Activated naive CD8-positive, alpha-beta T cell treated with anti-CD3 and anti-CD28 coated beads, Interleukin-2, amount 10 ng/mL, durations not matched to agents 7 days and 5 days (primary cell): ENCODE measurements around the gene RCAN2. TPM values are rescaled to one million over a fixed set of nuclear protein-coding genes. Genes with fewer than 3 reads are reported as not detected.

Experiments
- ATAC-seq: fragments of 150-1000 bp; cut with Tn5 transposase; one replicate; pipeline ENCODE4 v1.10.0; 2021; ENCODE audit warnings: low read depth, moderate library complexity
- POLR2A ChIA-PET: fragments of 350-600 bp; sonication (Branson Sonifier 250); formaldehyde crosslinking; loops from one replicate; lab custom pipeline; 2021; ENCODE audit warnings: antibody characterized with exemption; lab: Charles Lee
- DNase-seq: peaks from one replicate; pipeline ENCODE4 v3.0.0; 2021
- H3K27ac Mint-ChIP-seq: one replicate; pipeline ENCODE4 v1.8.0; 2022; ENCODE audit warnings: mild to moderate bottlenecking, mixed read lengths
- H3K27me3 Mint-ChIP-seq: one replicate; pipeline ENCODE4 v1.8.0; 2022; ENCODE audit warnings: mild to moderate bottlenecking, moderate library complexity, mixed read lengths
- H3K36me3 Mint-ChIP-seq: one replicate; pipeline ENCODE4 v1.8.0; 2021; ENCODE audit warnings: mild to moderate bottlenecking, mixed read lengths
- H3K4me1 Mint-ChIP-seq: one replicate; pipeline ENCODE4 v1.8.0; 2021; ENCODE audit warnings: mixed read lengths
- H3K4me3 Mint-ChIP-seq: one replicate; pipeline ENCODE4 v1.8.0; 2022; ENCODE audit warnings: mild to moderate bottlenecking, moderate library complexity, mixed read lengths
- H3K9me3 Mint-ChIP-seq: one replicate; pipeline ENCODE4 v1.8.0; 2021; ENCODE audit warnings: mixed read lengths
- total RNA-seq, 2 experiments: library from RNA; stranded (reverse); gene quantifications; one replicate each; pipeline ENCODE4 v1.2.3, GENCODE V29; 2021

The RCAN2 gene
- total RNA-seq, 2 experiments from 2014 or later = 0.37 to 0.53 TPM

DNA sequence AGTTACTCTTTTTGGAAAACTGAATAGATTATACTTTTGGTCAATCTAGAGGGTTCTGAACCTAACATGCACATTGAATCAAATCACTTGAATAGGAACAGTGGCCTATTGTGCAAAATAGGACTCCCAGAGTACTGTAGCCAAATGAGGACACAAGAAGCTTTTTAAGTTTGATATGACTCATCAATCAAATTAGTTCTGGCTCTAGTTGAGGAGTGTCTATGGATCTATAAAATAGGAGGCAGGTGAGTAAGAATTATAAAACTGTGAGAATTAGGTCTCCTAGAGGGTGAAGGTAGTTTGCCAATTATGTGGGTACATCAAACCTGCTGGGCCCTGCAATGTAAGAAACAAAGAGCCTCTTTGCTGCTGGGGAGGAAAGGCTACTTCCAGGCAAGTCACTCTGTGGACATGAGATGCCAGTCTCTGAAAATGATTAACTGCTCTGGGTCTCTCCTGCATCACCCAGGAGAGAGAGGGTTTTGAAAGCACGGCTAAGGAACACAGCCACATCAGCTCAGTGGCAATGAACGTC, 112.3 kb downstream of the RCAN2 start:
- Mint-ChIP-seq H3K27me3 (peaks cover 6% of the 10 kb centered on the region), H3K9me3 (no peaks in the 10 kb centered on the region), H3K27ac (no peak overlapping the region), H3K36me3 (peaks cover 2% of the 10 kb centered on the region), H3K4me1 (peaks cover 11% of the 10 kb centered on the region), H3K4me3 (no peak overlapping the region)
- ATAC-seq (no peak), DNase-seq (no peak)
- POLR2A ChIA-PET = no interaction called here

DNA sequence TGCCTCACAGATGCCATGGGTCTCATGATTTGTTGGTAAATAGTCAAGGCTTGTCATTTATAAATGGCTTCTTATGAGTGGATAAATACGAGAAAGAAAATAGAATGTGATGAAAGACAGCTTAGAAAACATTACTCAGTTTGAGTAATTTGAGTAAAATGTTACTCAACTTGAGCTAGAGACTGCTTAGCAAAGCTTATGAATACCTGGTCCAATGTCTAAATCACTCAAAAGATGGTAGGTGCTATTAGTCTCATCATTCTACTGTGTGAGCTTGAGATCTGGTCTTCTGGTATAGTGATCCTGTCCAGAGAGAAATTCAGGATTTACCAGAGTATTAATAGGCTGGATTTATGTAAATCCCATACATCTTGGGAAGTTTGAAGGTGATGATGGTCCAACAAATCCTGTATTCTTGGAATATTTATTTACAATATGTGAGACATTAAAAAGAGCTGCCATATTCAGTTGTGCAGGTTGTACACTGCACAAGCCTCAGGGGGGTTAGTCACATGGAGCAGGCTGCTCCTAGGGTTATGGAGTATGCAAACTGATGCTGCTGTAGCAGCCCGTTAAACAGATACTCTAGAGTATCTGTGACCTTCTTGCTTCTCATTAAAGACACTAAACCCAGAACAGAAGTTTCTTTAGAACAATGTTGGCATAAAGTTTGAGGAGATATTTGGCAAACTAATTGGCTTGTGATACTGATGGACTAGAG, 112.9 kb downstream of the RCAN2 start:
- Mint-ChIP-seq H3K27ac (no peak overlapping the region), H3K9me3 (no peaks in the 10 kb centered on the region), H3K36me3 (peaks cover 2% of the 10 kb centered on the region), H3K4me3 (no peak overlapping the region), H3K27me3 (peaks cover 6% of the 10 kb centered on the region), H3K4me1 (peaks cover 11% of the 10 kb centered on the region)
- DNase-seq = no peak
- POLR2A ChIA-PET = no interaction called here
- ATAC-seq = no peak

DNA sequence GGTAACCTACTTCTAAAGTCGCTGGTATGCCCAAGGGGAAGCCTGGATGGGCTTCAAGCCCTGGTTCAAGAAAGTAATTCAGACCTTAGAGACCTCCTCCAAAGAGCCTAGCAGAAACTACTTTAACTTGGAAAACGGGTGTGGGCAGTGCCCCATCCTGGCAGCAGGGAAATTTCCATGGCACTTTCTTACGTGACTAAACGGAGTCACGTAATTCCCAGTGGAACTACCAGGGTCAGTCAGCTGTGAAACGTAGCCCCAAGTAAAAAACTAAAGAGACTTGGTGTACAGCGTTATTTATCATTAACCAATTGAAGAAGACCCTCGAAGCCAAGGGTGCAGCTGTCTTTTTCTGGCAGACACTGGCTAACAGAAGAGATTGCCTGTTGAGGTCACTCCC, 114.0 kb downstream of the RCAN2 start:
- H3K4me3 Mint-ChIP-seq = no peak overlapping the region
- ATAC-seq (no peak), DNase-seq (no peak)
- peaks cover 6% of the 10 kb centered on the region for H3K27me3 Mint-ChIP-seq
- H3K27ac Mint-ChIP-seq = no peak overlapping the region
- H3K9me3 Mint-ChIP-seq = no peaks in the 10 kb centered on the region
- peaks cover 2% of the 10 kb centered on the region for H3K36me3 Mint-ChIP-seq
- POLR2A ChIA-PET = no interaction called here
- H3K4me1 Mint-ChIP-seq = peaks cover 11% of the 10 kb centered on the region

DNA sequence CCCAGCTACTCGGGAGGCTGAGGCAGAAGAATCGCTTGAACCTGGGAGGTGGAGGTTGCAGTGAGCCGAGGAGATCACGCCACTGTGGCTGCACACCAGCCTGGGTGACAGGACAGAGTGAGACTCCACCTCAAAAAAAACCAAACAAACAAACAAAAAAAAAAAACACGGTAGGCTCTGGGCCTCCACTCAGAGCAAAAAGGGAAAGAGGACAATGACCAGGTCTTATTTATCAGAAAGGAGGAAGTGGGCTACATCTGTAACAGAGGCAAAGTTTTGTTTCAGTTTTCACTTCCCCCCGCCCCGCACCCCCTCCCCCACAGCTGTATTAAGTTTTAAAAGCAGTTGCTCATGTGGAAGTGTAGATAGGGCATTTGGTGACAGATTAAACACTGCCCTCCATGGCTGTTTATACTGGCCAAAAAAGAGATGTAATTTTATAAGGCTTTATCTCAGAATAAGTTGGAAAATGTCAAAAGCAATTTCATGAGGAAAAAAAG, 114.6 kb downstream of the RCAN2 start:
- H3K4me1 Mint-ChIP-seq = peaks cover 11% of the 10 kb centered on the region
- POLR2A ChIA-PET = no interaction called here

DNA sequence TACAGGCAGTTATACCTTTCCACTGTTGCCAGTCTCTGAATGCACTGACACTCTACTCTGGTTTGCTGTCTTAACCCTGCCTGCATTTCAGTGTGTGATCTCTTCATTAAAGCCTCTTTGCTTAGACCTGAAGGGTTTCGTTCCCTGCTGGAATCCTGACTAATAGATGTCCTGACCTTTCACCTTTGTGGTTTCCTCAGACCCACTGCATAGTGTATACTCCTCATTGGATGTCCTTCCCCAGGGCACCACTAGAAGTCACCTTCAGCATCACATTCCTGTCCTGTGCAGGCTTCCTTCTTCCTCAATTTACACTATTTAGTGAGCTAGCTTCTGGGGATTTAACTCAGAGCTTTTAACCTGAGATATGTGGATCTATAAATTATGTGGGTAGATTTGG, 120.6 kb downstream of the RCAN2 start:
- Mint-ChIP-seq H3K27ac (no peak overlapping the region), H3K4me3 (no peak overlapping the region), H3K27me3 (no peaks in the 10 kb centered on the region), H3K4me1 (no peaks in the 10 kb centered on the region), H3K9me3 (no peaks in the 10 kb centered on the region), H3K36me3 (no peaks in the 10 kb centered on the region)
- ATAC-seq (no peak), DNase-seq (no peak)
- POLR2A ChIA-PET = no interaction called here

More for the DNA sequence above, 114.6 kb downstream of the RCAN2 start:
- DNase-seq = no peak
- Mint-ChIP-seq H3K36me3 (peaks cover 2% of the 10 kb centered on the region), H3K27ac (peak overlapping the region; percentile 84), H3K27me3 (peaks cover 6% of the 10 kb centered on the region), H3K4me3 (peak overlapping the region; percentile 29), H3K9me3 (no peaks in the 10 kb centered on the region)
- ATAC-seq = peak; percentile 67

DNA sequence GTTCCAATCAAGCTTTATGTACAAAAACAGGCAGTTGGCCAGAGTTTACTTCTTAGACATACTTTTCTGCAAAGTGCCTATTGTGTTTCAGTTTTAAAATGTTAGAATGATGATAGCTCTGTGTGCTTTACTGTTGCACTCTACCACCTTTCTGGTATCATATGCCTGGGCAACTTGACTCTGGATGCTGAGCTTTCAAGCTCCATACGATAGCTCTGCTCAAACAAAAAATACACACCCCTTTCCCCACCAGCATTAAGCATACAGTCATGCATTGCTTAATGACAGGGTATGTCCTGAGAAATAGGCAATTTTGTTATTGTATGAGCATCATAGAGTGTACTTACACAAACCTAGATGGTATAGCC, 123.1 kb downstream of the RCAN2 start:
- DNase-seq = no peak
- no peak overlapping the region for H3K27ac Mint-ChIP-seq
- no peaks in the 10 kb centered on the region for H3K9me3 Mint-ChIP-seq
- no peaks in the 10 kb centered on the region for H3K4me1 Mint-ChIP-seq
- ATAC-seq = no peak
- H3K36me3 Mint-ChIP-seq = no peaks in the 10 kb centered on the region
- POLR2A ChIA-PET = no interaction called here
- no peak overlapping the region for H3K4me3 Mint-ChIP-seq
- peaks cover 3% of the 10 kb centered on the region for H3K27me3 Mint-ChIP-seq

DNA sequence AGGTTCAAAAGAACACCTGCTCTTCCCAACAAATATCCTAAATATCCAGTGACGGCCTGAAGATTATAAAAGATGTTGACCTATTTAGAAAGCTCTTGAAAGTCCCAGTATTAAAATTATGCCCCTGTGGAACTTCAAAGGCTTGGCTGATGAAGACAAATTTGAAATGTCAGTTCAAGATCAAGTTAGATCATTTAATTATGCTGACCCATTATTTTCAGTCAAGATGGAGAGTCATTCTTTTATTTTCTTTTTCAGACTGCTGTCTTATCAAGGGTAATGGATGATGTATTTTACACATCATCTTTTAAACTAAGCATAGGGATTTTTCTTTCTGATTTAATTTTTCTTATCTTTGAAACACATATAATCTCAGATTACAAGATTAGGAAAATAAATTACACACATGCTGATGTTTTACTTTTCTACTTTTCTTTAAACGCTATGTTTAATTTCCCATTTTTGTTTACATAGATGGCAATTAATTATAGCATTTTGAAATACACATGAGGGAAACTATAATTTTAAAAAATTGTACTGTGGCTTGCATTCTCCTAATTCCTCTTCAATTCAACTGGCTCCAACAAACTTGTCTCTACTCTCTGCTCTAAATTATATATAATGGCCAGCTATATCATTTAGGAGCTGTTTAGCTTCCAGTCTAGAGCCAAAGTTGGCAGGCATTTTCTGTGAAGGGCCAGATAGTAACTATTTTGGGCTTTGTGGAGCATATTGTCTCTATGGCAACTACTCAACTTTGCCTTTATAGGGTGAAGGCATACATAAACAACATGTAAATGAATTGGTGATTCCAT, 123.7 kb downstream of the RCAN2 start:
- no peaks in the 10 kb centered on the region for H3K9me3 Mint-ChIP-seq
- ATAC-seq = no peak
- no peak for DNase-seq
- no peaks in the 10 kb centered on the region for H3K36me3 Mint-ChIP-seq
- H3K27ac Mint-ChIP-seq = no peak overlapping the region
- H3K27me3 Mint-ChIP-seq = peaks cover 3% of the 10 kb centered on the region
- POLR2A ChIA-PET = no interaction called here
- no peaks in the 10 kb centered on the region for H3K4me1 Mint-ChIP-seq
- H3K4me3 Mint-ChIP-seq = no peak overlapping the region

DNA sequence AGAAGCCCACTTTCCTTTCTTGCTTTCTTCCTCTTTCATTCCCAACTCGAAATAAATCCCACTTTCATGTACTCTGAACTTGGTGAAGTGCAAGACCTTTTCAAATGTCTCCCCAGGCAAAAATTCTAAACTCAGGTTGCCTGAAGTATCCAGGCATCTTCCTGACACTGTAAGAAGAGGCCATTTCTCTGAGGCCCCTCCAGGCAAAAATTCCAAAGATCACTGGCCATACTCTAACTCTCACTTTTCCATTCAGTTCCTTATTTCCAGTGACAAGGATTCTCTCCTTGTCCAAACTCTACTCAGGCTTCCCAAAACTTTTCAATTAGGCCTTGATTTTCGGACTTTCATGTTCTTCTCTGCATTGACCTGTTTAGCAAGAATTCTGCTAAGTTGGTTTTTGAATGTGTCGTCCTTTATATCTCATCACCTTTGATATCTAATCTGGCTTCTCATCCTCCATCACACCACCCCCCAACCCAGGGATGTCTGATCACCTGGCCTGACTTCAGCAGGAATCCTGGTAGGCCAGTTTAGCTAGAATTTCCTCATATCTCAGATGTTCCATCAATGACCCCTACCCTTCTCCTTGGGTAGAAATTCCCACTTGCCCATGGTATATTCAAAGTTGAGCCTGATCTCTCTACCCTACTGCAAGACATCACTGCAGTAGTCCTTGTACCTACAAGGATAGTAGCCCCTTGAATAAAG, 124.9 kb downstream of the RCAN2 start:
- no peak for DNase-seq
- Mint-ChIP-seq H3K4me3 (no peak overlapping the region), H3K36me3 (no peaks in the 10 kb centered on the region), H3K4me1 (no peaks in the 10 kb centered on the region), H3K27ac (no peak overlapping the region), H3K9me3 (no peaks in the 10 kb centered on the region), H3K27me3 (peaks cover 9% of the 10 kb centered on the region)
- POLR2A ChIA-PET = no interaction called here
- no peak for ATAC-seq

DNA sequence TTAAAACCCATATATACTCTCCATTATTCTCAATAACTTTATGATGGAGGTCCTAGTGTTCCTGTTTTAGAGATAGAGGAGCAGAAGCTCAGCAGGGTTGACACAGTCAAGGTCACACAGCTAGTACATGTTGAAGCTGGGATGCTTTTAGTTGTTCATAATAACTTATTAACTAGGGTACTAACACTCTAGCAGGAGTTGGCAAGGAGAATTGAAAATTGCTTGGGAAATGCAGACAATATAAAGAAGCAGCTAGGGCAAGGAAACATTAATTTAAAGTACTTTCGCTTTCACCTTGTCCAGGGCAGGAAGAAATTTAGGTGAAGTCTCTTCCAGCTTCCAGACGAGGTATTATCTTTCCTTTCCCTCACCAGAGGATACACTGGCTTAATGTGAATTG, 133.7 kb downstream of the RCAN2 start:
- Mint-ChIP-seq H3K4me1 (peaks cover 7% of the 10 kb centered on the region), H3K36me3 (no peaks in the 10 kb centered on the region), H3K27ac (no peak overlapping the region), H3K4me3 (peak overlapping the region; percentile 47), H3K27me3 (peaks cover 12% of the 10 kb centered on the region), H3K9me3 (peaks cover 2% of the 10 kb centered on the region)
- ATAC-seq (no peak), DNase-seq (no peak)
- POLR2A ChIA-PET = no interaction called here

DNA sequence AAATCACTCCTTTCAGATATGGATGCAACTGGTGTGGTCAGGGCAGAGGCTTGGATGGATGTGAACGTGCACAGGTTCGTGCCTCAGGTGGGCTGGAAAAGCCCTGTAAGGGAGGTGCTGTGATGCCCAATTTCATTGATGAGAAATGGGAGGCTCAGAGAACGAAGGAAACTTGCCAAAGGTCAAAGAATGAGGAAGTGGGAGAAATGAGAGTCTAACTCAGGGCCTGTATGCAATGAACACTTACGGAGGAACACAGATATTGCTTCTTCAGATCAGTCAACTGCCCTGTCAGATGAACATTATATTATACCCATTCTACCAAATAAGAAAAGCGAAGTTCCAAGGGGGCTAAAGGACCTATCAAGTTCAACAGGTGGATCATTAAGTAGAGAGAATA, 134.7 kb downstream of the RCAN2 start:
- Mint-ChIP-seq H3K27me3 (peaks cover 8% of the 10 kb centered on the region), H3K36me3 (no peaks in the 10 kb centered on the region), H3K27ac (no peak overlapping the region), H3K4me1 (peaks cover 7% of the 10 kb centered on the region), H3K9me3 (peaks cover 2% of the 10 kb centered on the region), H3K4me3 (no peak overlapping the region)
- DNase-seq = no peak
- ATAC-seq = no peak
- POLR2A ChIA-PET = no interaction called here

DNA sequence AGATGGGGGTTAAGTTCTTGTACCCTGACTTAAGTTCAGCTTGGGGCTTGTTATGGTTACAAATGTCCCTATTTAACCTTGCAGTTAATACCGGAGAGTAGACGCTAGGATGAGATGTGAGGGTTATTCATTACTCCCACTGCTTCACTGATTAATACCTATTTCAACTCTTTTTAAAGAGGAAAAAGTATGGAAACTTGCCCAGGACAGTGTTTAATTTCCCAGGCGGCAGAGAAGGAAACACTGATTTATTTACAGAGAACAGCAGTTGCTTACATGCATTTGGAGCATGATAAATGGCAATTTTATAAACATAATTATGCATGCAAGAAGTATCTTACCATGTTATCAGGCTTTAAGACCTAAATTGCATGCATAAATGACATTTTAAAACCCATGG, 137.7 kb downstream of the RCAN2 start:
- ATAC-seq (no peak), DNase-seq (no peak)
- Mint-ChIP-seq H3K27ac (no peak overlapping the region), H3K4me3 (no peak overlapping the region), H3K36me3 (no peaks in the 10 kb centered on the region), H3K4me1 (peaks cover 7% of the 10 kb centered on the region), H3K27me3 (peaks cover 16% of the 10 kb centered on the region), H3K9me3 (no peaks in the 10 kb centered on the region)
- POLR2A ChIA-PET = no interaction called here

DNA sequence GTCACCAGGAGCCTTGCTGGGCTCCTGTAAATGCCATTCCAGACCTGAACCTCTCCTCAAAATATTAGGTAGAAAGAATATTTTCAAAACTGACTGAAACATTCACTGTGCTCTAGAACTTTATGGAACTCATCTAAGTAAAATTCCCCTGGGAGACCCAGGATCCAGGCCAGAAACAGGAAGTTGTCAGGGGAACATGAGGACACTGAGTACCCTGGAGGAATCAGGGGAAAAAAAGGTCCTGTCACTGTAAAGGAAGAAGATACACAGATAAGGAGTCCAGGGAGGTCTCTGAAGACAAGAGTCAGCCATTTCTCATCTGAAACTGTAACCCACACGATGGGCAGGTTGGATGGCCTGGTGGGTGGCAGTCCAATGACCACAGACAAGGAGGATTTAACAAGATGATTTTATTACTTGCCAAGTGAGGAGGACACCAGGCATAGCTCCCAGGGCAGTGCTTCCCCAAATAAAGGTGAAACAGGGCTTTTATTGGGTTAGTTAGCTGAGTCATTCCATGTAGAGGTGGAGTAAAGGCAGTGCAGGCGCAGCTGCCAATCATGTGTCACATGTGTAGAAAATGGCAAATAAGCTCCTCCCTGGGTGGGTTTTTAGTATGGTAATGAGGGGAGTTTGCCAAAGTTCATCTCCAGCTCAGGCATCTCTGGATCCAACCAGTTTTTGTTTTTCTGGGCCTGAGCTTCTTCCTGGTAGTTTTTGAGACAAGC, 138.5 kb downstream of the RCAN2 start:
- no peak overlapping the region for H3K4me3 Mint-ChIP-seq
- no peak for DNase-seq
- no peaks in the 10 kb centered on the region for H3K36me3 Mint-ChIP-seq
- no peak overlapping the region for H3K27ac Mint-ChIP-seq
- POLR2A ChIA-PET = no interaction called here
- peaks cover 4% of the 10 kb centered on the region for H3K4me1 Mint-ChIP-seq
- no peaks in the 10 kb centered on the region for H3K9me3 Mint-ChIP-seq
- peaks cover 20% of the 10 kb centered on the region for H3K27me3 Mint-ChIP-seq
- no peak for ATAC-seq

DNA sequence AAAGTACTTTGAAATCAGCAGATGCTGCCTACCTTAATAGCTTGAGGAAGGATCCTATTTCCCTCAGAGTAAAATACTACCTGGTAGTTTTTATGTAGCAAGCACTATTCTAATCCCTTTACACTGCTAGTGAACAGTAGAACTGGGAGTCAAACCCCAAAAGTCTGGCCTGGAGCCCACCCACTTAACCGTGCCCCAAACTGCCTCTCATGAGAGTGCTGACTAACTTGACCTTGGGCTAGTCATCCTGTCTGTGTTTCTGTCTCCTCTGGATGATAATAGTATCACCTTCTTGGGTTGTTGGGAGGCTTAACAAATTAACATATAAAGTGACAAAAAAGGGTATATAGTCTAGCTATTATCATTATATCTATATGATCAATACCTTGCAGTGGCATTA, 140.5 kb downstream of the RCAN2 start:
- H3K27ac Mint-ChIP-seq = no peak overlapping the region
- no peak overlapping the region for H3K4me3 Mint-ChIP-seq
- DNase-seq = no peak
- no peaks in the 10 kb centered on the region for H3K36me3 Mint-ChIP-seq
- POLR2A ChIA-PET = no interaction called here
- H3K4me1 Mint-ChIP-seq = no peaks in the 10 kb centered on the region
- peaks cover 20% of the 10 kb centered on the region for H3K27me3 Mint-ChIP-seq
- ATAC-seq = no peak
- no peaks in the 10 kb centered on the region for H3K9me3 Mint-ChIP-seq
